ENCODE measurements around the gene TRMT61A.

TRMT61A gene

DNA sequence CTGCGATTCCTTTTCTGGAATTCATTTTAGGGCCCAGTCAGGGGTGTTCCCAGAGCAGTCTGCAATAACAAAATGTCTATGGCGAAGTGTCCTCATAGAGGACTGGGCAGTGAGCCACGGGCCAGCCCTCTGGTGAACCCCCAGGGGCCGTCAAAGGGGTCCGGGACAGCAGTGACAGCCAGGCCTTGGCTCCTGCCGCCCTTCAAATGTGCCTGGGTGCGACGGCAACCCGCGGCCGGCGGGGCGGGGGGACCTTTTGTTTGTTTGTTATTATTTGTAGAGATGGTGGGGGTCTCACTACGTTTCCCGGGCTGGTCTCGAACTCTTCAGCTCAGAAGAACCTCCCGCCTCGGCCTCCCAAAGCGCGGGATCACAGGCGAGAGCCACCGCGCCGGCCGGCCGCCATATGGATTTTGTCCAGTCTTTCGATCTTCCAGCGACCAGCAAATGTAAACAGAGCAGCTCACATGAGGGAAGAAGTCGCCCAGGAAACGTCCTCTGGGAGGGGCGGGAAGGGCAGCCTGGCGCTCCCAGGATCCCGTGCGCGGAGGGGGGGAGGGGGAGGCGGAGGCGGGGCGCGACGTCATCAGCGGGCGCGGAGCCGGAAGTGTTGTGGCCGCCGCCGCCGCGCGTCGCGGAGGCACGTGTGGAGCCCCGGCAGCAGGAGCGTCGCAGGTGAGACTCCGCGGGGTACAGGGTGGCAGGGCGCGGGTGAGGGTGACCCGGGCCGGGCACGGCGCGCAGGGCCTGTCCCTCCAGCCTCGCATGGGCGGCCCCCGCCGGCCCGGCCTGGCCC, at the start of gene TRMT61A:
Gene TRMT61A, plus strand, starts transcription at position 610 of the 796 bp plus-strand sequence. CDS start 783 bp downstream, outside the sequence.
- DNase-seq (ENCODE audit: low spot score): peak; percentile 66

- DNase-seq (ENCODE audit: low spot score): peak; percentile 21
Observed at GRCh38 chr14:103480595-103480994, 48.4 kb upstream of the TRMT61A start.

- DNase-seq (ENCODE audit: low spot score): no peak
Observed at GRCh38 chr14:103483600-103483999, 45.4 kb upstream of the TRMT61A start.

- DNase-seq (ENCODE audit: low spot score): no peak
Observed at GRCh38 chr14:103485504-103485903, 43.5 kb upstream of the TRMT61A start.

- DNase-seq (ENCODE audit: low spot score): no peak
Observed at GRCh38 chr14:103488071-103488470, 40.9 kb upstream of the TRMT61A start.

- no peak for DNase-seq (ENCODE audit: low spot score)
Observed at GRCh38 chr14:103488960-103489359, 40.0 kb upstream of the TRMT61A start.

GRCh38 chr14:103489621-103490020, 39.4 kb upstream of the TRMT61A start:
- DNase-seq (ENCODE audit: low spot score): no peak

DNA sequence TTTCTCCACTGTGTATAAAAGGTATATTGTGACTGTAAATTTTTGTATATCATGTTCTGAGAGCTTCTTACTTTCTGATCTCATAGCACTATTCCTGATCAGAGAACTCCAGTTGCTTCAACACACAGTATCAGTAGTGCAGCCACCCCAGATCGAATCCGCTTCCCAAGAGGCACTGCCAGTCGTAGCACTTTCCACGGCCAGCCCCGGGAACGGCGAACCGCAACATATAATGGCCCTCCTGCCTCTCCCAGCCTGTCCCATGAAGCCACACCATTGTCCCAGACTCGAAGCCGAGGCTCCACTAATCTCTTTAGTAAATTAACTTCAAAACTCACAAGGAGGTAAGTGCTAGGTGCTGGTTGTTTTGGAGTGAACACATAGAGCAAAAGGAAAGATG, 37.3 kb upstream of the TRMT61A start:
- DNase-seq (ENCODE audit: low spot score): no peak

DNA sequence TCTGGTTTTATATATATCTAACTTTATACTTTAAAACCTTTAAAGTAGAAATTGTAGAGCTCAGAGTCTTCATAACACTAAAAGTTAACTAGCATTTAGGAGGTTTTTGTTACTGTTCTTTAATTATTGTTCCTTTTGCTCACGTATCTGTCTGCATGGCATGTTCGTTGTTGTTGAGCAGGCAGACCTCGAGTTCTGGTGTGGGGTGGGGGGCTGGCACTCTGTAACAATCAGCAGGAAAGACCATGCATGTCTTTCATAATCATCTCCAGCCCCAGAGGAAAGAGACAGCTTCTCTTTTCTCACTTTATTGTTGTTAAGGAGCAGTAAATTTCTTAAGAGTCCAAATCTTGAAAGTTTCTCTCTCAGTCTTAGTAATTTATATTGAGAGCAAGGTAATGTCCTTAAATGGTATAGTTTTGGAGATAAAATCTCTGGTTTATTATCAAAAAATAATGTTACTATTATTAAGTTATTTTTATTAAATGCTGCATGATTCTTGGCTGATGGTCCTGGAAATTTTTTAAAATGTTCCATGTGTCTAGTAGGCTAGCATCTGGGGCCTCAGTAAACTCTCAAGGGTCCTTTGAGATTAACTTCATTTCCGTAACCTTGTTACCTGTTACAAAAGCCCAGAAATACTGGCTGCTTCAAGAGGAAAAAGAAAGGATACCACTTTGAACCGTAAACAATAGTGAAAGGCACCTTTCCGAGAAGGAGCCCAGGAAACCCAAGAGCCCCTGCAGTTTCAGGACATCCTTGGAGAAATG, 36.7 kb upstream of the TRMT61A start:
- no peak for DNase-seq (ENCODE audit: low spot score)

- DNase-seq (ENCODE audit: low spot score): no peak
Observed at GRCh38 chr14:103495854-103496253, 33.1 kb upstream of the TRMT61A start.

- DNase-seq (ENCODE audit: low spot score): no peak
Observed at GRCh38 chr14:103496776-103497175, 32.2 kb upstream of the TRMT61A start.

- DNase-seq (ENCODE audit: low spot score): no peak
Observed at GRCh38 chr14:103499709-103500108, 29.3 kb upstream of the TRMT61A start.

DNA sequence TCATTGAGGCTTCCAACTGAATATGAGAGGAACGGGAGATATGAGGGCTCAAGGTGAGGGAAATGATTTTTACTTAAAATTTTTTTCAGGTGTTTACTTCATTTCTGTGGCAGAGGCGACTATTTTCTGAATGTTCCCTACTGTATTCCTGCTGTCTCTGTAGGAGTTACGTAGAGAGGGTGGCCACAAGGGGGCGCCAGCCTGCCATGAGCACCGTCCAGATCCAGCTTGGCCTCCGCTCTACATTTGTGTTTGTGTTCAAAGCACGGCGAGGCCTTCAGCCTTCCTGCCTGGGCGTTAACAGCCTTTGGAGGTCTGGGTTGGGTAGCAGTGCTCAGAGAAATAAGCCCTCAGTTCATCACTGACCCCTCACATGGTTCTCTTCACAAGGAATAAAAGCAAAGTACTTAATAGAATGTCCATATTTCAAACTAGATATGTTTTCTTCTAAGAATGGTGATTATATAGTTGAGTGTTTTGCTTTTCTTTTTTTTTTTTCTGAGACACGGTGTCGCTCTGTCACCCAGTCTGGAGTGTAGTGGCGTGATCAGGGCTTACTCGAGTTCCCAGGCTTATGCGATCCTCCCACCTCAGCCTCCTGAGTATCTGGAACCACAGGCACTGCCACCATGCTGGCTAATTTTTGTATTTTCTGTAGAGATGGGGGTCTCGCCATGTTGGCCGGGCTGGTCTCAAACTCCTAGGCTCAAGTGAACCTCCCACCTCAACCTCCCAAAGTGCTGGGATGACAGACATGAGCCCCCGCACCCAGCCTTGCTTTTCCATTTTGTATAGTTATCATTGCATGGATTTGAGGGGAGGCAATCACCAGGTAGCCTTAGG, 28.6 kb upstream of the TRMT61A start:
- DNase-seq (ENCODE audit: low spot score): peak; percentile 76

DNA sequence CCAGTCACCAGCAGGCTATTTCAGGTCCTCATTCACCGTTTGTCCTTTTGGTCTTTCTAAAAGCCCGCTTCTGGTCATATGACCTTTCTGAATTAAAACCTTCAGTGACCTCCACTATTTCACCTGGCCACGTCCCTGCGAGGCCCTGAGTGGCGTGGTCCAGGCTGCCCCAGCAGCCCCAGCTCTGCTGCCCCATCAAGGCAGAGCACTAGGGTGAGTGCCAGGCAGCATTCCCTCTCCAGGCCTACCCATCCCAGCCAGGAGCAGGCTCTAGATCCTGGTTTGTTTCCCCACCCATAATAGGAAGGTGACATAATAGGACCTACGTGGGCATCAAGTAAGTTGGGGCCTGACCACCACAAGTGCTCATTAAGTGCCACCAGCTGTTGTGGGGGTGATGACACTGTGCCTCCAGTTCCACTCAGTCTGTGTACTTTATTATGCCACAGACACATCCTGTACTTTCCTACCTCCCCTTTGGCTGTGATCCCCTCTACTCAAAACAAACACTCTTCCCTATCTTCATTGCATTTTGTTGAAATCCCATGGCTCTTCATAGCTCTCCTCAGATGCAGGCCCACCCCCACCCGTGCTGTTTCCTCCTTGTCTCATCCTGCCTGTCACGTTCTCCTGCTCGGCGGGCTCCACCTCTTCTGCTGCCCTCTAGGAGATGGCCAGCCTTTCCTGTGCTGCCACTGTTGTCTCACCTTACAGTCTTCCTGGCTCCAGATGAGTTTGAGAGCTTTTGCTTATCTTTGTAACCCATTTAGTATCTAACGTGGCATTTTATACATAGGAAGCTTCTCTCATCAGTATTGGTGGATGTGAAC, 27.7 kb upstream of the TRMT61A start:
- no peak for DNase-seq (ENCODE audit: low spot score)

GRCh38 chr14:103501921-103502669, 26.9 kb upstream of the TRMT61A start:
- no peak for DNase-seq (ENCODE audit: low spot score)

DNA sequence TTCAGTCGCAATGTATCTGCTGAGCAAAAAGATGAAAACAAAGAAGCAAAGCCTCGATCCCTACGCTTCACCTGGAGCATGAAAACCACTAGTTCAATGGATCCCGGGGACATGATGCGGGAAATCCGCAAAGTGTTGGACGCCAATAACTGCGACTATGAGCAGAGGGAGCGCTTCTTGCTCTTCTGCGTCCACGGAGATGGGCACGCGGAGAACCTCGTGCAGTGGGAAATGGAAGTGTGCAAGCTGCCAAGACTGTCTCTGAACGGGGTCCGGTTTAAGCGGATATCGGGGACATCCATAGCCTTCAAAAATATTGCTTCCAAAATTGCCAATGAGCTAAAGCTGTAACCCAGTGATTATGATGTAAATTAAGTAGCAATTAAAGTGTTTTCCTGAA, 26.1 kb upstream of the TRMT61A start:
- DNase-seq (ENCODE audit: low spot score): no peak

- DNase-seq (ENCODE audit: low spot score): no peak
Observed at GRCh38 chr14:103503296-103503695, 25.7 kb upstream of the TRMT61A start.

GRCh38 chr14:103504991-103505565, 23.9 kb upstream of the TRMT61A start:
- DNase-seq (ENCODE audit: low spot score): no peak

DNA sequence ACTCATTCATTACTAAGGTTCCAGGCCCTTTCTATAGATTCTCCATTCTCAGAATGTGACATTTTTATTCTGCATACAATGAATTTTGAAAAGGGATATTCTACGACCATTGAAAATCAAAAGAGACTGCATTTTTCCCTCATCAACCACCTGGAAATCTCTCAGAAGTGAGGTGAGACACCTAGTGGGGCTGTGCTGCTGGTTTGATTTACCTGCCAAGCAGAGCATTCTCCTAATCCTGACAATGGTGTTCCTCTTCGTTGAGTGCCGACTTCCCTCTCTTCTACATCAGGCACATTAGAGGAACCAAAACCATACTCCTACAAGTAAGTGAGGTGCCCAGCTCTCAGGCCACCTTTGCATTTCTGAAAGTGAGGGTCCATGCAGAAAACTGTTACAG, 21.2 kb upstream of the TRMT61A start:
- DNase-seq (ENCODE audit: low spot score): no peak

Data from NAMALWA (cell line).